Astrocyte of the spinal cord (primary cell): ENCODE measurements around the gene BAD.
"Not testable (repeated sequence)": the region's sequence is repeated elsewhere in the genome, so short reads cannot be mapped to it uniquely, and the experiment has no call there.

ENCODE experiments used
- DNase-seq: peaks from one replicate; pipeline ENCODE4 v3.0.0; 2011; ENCODE audit warnings: low read depth, low spot score
- H3K4me3 ChIP-seq: 2 replicates; pipeline ENCODE4 v1.5.1; 2011; ENCODE audit warnings: low read depth, mild to moderate bottlenecking, low read length, moderate library complexity
- in situ Hi-C: cut with HindIII; loops from 2 replicates; pipeline ENCODE4 v1.10.0; 2017; ENCODE audit warnings: low sequenced_read_pairs
- TF ChIP-seq, protein P1 (sequence below): IDR thresholded peaks from 2 replicates; pipeline ENCODE4 v1.5.1; 2012; ENCODE audit warnings: low read depth, mild to moderate bottlenecking, low read length, inconsistent platforms

The BAD gene

DNA sequence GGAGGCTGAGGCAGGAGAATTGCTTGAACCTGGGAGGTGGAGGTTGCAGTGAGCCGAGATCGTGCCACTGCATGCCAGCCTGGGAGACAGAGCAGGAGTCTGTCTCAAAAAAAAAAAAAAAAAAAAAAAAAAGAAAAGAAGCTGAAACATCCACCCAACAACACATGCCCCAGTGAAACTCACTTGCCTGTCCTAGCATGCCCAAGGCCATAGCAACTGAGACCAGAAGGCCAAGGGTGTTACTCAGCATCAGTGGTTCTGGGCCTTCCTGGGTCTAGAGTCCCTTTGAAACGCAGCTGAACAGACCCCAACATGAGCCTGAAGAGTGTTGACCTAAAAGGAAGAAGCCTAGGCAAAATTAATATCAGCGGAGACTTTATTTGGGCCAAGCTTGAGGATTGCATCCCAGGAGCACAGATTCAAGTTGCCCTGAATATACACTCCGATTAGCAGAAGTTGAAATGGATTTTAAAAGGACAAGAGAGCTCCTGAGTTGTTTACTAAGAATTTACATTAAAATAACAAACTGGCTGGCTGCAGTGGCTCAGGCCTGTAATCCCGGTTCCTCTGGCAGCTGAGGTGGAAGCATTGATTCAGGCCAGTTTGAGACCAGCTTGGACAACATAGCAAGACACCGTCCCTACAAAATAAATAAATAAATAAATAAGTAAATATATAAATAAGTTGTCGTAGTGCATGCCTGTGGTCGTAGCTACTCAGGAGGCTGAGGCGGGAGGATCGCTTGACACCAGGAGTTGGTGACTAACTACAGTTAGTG, 40.4 kb upstream of the BAD start:
- DNase-seq: no peak
- no peak overlapping the region for H3K4me3 ChIP-seq
- in situ Hi-C loops: no loop called here
- TF ChIP-seq, protein P1, sequence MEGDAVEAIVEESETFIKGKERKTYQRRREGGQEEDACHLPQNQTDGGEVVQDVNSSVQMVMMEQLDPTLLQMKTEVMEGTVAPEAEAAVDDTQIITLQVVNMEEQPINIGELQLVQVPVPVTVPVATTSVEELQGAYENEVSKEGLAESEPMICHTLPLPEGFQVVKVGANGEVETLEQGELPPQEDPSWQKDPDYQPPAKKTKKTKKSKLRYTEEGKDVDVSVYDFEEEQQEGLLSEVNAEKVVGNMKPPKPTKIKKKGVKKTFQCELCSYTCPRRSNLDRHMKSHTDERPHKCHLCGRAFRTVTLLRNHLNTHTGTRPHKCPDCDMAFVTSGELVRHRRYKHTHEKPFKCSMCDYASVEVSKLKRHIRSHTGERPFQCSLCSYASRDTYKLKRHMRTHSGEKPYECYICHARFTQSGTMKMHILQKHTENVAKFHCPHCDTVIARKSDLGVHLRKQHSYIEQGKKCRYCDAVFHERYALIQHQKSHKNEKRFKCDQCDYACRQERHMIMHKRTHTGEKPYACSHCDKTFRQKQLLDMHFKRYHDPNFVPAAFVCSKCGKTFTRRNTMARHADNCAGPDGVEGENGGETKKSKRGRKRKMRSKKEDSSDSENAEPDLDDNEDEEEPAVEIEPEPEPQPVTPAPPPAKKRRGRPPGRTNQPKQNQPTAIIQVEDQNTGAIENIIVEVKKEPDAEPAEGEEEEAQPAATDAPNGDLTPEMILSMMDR: no peak

DNA sequence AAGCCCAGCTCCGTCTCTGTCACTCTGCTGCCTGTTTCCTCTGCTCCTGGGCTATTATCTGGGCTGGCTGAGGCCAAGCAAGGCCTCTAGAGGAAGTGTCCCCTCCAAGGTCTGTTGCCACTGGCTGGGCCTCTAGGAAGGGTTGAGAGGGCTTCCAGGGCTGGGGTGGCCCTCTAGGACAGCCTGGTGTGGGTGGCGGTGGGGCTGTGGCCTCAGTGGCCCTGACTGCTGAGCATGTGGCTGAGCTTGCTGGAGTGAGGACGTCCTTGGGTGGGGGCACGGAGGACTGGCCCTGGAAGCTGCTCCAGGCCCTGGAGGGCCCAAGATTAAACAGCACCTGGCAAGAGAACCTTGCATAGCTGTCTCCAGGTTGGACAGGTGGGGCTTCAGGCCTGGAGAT, 39.5 kb upstream of the BAD start:
- H3K4me3 ChIP-seq, DNase-seq, in situ Hi-C loops: not testable (repeated sequence)

DNA sequence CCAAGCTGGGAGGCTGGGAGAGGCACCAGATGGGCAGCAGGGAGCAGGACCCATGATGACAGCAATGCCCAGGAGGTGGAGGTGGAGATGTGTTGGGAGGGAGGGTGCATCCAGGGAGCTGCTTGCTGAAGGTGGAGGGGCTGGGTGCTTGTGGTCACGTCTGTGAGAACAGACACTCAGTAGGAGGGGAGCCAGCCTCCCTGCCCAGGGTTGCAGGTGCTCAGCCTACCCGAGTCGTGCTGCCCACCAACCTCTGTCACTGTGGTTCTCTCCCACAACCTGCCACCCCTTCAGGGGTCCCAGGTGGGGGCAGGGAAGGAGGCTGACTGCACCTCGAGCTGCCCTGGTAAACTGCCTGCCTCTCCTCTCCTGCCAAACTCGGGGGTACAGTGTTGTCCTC, 38.9 kb upstream of the BAD start:
- in situ Hi-C loops: no loop called here
- TF ChIP-seq, protein P1: no peak
- no peak for DNase-seq
- H3K4me3 ChIP-seq: no peak overlapping the region

DNA sequence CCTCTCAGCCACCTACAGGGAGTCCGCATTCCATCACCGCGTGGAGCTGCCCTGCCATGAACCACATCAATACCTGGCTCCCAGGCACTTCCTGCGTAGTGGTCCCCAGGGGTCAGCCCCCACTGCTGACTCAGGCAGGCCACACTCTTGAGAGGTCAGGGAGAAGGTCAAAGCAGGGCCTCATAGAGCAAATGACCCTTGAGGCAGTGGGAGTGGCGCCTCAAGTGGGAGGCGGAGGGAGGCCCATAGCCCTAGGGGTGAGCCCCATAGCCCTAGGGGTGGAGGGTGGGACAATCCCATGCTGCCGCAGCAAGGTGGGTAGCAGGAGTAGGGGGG, 38.4 kb upstream of the BAD start:
- TF ChIP-seq, protein P1: no peak
- DNase-seq: no peak
- H3K4me3 ChIP-seq: no peak overlapping the region
- in situ Hi-C loops: no loop called here

DNA sequence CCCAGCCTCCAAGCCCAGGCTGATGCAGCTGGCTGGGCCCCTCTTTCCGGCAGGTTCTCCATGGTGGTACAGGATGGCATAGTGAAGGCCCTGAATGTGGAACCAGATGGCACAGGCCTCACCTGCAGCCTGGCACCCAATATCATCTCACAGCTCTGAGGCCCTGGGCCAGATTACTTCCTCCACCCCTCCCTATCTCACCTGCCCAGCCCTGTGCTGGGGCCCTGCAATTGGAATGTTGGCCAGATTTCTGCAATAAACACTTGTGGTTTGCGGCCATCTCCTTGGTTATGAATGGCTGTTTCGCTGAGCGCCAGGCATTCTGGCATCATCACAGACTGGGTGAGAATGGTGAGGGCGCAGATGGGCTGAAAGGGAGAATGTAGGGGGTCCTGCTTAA, 37.1 kb upstream of the BAD start:
- in situ Hi-C loops: no loop called here
- peak; percentile 53 for DNase-seq
- no peak overlapping the region for H3K4me3 ChIP-seq
- TF ChIP-seq, protein P1: no peak

DNA sequence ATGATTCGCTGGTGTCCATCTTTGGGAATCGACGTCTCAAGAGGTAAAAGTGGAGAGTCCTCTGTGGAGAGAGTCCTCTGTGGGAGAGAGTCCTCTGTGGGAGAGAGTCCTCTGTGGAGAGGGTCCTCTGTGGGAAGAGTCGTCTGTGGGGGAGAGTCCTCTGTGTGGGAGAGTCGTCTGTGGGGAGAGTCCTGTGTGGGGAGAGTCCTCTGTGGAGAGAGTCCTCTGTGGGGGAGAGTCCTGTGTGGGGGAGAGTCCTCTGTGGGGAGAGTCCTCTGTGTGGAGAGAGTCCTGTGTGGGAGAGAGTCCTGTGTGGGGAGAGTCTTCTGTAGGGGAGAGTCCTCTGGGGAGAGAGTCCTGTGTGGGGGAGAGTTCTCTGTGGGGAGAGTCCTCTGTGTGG, 36.6 kb upstream of the BAD start:
- in situ Hi-C loops: no loop called here
- no peak overlapping the region for H3K4me3 ChIP-seq
- TF ChIP-seq, protein P1: no peak
- no peak for DNase-seq

DNA sequence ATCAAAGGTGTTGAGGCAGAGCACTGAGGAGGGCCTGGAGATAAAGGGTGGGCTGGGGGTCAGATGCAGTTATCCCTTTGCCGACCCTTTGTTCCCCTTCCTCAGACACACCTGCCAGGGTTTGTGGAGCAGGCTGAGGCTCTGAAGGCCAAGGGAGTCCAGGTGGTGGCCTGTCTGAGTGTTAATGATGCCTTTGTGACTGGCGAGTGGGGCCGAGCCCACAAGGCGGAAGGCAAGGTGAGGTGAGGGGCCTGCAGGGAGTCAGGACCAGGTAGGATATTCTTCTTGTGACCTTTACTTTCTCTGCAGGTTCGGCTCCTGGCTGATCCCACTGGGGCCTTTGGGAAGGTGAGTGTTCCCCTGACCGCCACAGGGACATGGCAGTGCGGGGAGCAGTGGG, 36.1 kb upstream of the BAD start:
- no peak overlapping the region for H3K4me3 ChIP-seq
- in situ Hi-C loops: no loop called here
- TF ChIP-seq, protein P1: no peak
- DNase-seq: no peak
